GM21717 (cell line): ENCODE data around the gene SEMA6B.
"Not testable (repeated sequence)": the region's sequence is repeated elsewhere in the genome, so short reads cannot be mapped to it uniquely, and the experiment has no call there.

Experiments used
- ATAC-seq: cut with Tn5 transposase; IDR thresholded peaks from one replicate; pipeline ENCODE4 v1.9.1; 2021; ENCODE audit warnings: mild to moderate bottlenecking, moderate library complexity; ENCODE audit not compliant: unreplicated experiment

Gene SEMA6B

GRCh38 chr19:4527377-4527776 lies 32.1 kb downstream of the SEMA6B start:
- not testable (repeated sequence) for ATAC-seq

DNA sequence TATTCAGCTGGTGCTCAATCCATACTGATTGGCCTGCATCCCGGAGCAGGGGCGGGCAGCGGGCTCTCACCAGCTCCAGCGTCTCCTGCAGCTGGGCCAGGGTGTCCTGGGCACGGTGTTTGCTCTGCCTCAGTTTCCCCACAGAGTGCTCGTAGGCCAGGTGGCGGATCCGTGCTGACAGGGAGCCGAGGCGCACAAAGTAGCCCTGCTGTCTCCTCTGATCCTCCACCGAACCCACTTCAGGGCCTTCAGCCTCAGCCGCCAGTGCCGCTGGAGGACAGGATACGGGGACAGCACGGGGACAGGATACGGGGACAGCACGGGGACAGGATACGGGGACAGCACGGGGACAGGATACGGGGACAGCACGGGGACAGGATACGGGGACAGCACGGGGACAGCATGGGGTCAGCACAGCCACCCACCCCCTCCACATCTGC lies 33.9 kb downstream of the SEMA6B start:
- ATAC-seq, result no peak

DNA sequence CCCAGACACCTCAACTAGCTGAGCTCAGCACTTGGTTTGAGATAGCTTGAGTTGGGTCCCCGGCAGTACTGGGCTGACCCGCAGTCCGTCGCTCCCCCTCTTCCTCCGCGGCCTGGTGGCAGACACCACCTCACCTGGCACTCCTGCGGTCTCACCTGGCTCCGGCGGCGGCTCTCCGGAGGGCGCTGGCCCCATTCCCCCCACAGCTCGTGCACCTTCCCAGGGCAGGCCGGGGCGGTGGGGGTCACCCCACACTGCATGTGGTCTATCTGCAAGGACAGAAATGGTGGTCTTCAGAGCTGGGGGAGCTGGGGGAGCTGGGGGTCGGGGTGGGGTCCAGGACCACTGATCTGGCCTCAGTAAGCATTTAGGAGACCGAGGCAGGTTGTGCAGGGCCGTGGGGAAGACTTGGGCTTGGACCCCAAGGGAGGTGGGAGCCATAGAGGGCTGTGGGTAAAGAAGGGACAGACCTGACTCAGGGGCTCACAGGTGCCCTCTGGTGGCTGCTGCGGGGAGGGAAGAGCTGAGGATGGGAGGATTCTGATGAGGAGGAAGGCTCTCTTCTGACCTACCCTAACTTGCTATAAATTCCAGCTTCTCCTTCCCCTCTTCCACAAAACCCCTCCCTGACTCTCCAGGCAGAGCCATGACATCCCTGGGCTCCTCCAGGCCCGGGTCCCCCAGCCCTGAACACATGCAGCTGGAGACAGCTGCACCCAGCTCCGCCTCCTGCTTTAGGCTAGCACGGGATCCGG lies 34.5 kb downstream of the SEMA6B start:
- no peak for ATAC-seq

DNA sequence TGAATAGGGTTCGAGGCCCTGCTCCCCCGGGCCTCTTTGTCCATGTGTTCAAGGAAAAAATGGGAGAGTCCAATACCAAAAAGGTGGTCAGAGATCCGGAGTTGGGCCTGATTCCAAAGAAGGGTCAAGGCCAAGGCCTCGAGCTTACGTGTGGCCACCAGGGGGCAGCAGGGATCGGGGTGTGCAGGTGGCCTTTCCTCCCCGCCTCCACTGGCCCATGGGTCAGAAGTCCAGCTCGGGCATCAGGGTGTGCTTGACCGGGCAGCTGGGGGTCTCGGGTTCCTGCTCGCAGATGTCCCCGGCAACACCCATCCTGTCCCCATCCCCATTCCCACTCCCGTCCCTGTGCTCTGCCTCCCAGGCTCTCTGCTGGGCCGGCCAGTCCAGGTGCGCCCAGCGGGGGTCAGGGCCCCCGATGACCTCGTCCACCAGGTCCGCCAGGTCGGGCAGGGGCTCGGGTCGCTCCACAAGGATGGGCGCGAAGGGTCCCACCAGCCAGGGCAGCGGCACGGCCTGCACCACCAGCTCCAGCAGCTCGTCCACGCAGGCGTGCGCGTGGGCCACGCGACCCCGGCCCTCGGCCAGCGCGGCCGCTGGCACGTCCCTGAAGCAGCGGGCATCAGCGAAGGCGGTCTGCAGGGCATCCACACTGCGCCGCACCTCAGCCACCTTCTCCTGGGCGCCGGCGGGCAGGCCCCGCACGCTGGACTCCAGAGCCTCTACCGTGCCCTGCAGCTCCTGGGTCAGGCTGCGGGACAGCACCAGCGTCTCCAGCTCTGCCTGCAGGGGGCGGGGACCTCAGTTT lies 36.0 kb downstream of the SEMA6B start:
- ATAC-seq, result no peak

- no peak for ATAC-seq
These were observed 37.0 kb downstream of the SEMA6B start for GRCh38 chr19:4522291-4523002.

- no peak for ATAC-seq
These were observed 37.6 kb downstream of the SEMA6B start for GRCh38 chr19:4521888-4522242.

DNA sequence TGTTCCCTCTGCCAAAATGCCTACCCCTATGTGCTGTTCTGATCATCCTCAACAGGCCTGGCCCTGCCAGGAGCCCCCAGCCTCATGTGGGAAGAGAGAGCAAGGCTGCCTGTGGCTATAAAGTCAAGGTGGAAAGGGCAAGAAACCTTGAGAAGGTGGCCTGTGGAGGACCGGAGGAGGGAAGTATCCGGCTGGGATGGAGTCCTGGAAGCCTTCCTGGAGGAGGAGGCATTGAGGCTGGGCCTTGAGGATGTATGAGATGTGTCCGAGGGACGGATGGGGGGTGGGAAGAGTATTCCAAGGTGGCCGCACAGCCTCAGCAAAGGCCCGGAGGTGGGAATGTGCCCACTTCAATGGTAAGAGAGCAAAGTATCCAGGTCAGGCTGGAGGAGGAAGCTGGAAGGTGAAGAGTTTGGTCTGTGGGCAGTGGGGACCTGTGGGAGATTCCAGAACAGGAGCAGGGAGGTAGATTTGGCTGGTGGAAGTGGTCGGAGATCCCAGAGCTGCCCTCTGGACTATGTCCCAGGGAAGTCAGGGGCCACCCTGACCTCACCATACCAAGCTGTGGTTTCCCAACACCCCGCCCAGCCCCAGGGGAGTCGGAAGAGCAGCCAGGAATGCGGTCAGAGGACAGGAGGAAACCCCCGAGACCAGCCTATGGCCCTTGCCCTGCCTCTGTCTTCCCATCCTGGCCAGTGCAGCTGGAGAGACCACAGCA lies 38.2 kb downstream of the SEMA6B start:
- no peak for ATAC-seq

- no peak for ATAC-seq
These were observed 39.8 kb downstream of the SEMA6B start for GRCh38 chr19:4519521-4520277.

GRCh38 chr19:4519172-4519496 lies 40.4 kb downstream of the SEMA6B start:
- no peak for ATAC-seq

GRCh38 chr19:4518345-4519171 lies 40.9 kb downstream of the SEMA6B start, which contains the start of gene PLIN4:
Gene PLIN4, minus strand, starts transcription at chr19:4518486. Its CDS starts 214 bp downstream, at chr19:4518272.
- no peak for ATAC-seq

DNA sequence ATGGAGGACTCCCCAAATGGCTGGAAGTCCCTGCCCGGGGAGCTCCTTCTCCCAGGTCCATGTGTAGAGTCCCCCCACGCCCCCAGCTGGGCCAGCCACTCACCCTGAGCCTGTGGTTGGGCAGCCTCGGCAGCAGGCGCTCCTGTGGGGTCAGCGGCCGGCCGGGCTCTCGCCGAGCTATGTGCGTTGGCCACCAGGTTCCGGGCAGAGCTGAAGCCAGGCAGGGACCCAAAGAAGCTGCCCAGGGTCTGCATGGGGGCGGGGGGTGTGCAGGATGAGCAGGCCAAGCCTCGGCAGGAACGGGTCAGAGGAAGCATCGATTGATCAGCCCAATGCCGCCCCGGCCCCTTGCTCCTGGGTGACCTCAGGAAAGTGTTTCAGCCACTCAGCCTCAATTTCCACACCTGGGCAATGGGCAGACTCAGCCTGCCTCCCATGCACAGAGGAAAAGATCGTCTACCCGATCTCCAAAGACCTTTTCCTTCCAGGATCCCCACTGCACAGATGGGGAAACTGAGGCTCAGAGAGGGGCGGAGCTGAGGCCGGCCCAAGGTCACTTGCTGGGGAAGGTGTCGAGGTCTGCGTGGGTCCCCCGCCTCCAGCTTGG lies 41.9 kb downstream of the SEMA6B start:
- ATAC-seq, result no peak

GRCh38 chr19:4516939-4517300 lies 42.6 kb downstream of the SEMA6B start:
- no peak for ATAC-seq

- ATAC-seq, result no peak
These were observed 43.1 kb downstream of the SEMA6B start for GRCh38 chr19:4516199-4516938.

GRCh38 chr19:4515732-4516131 lies 43.8 kb downstream of the SEMA6B start:
- ATAC-seq, result no peak

- ATAC-seq, result no peak
These were observed 46.2 kb downstream of the SEMA6B start for GRCh38 chr19:4513248-4513647.

DNA sequence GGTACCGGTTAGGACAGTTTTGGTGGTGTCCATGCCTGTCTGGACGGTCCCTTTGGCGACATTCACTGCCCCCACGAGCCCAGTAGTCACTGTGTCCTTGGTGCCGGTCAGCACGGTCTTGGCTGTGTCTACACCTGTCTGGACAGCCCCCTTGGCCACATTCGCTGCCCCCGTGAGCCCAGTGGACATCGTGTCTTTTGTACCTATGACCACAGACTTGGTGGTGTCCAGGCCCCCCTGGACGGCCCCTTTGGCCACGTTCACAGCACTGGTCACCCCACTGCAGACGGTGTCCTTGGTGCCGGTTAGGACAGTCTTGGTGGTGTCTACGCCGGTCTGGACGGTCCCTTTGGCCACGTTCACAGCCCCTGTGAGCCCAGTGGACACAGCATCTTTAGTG lies 47.4 kb downstream of the SEMA6B start:
- ATAC-seq, result no peak

- ATAC-seq, result no peak
These were observed 48.0 kb downstream of the SEMA6B start for GRCh38 chr19:4511300-4512054.
